Measurements from ENCODE around the gene FOSL1.
A peak's percentile ranks its signal among the peaks of the same experiment; 100 is the strongest.

DNA sequence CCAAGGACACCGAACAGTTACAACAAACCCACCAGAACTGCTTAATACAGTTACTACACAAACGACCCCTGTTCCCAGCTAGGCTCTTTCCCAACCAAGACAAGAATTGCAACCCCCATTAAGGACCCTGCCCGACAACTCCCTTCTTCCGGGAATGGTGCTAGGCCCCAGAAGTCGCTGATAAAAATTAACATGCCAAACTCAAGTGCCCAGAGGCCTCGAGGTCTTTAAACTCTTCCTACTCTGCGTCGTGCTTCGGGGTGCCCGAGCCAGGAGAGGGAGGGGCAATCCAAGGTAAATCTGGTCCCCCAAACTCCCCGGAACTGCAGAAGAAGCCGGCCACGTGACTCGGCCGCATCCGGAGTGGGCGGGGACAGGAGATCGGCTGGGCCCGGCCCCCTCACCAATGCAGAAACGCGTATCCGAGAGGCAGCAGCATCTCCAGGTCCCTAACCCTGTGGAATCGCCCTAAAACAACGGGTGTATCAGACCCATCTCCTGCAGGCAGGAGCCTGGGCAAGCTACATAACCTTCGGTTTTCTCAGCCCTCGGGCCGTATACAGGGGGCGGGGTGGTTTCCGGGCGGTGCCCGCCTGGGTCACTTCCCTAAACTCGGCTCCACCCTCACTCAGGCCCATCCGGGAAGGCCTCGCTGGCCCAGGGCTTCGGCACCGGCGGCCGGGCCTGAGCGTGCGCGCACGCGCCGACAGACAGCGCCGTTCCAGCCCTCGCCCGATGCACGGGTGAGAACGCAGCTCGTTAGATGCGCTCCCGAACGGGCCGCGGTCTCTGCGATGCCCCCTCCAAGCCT, 43.3 kb downstream of the FOSL1 start:
- TF ChIP-seq, protein P1, sequence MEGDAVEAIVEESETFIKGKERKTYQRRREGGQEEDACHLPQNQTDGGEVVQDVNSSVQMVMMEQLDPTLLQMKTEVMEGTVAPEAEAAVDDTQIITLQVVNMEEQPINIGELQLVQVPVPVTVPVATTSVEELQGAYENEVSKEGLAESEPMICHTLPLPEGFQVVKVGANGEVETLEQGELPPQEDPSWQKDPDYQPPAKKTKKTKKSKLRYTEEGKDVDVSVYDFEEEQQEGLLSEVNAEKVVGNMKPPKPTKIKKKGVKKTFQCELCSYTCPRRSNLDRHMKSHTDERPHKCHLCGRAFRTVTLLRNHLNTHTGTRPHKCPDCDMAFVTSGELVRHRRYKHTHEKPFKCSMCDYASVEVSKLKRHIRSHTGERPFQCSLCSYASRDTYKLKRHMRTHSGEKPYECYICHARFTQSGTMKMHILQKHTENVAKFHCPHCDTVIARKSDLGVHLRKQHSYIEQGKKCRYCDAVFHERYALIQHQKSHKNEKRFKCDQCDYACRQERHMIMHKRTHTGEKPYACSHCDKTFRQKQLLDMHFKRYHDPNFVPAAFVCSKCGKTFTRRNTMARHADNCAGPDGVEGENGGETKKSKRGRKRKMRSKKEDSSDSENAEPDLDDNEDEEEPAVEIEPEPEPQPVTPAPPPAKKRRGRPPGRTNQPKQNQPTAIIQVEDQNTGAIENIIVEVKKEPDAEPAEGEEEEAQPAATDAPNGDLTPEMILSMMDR (IDR thresholded peaks at IDR 0.05), result no peak
- TF ChIP-seq ZNF423 (CRISPR knock-in tag; IDR thresholded peaks at IDR 0.05) (no peak), GABPB1 (CRISPR knock-in tag; IDR thresholded peaks at IDR 0.05) (no peak), ZNF281 (CRISPR knock-in tag; IDR thresholded peaks at IDR 0.05) (no peak), SP1 (CRISPR knock-in tag; conservative IDR thresholded peaks at IDR 0.05) (0 out of 2 replicates have a peak, but pooled peaks have one; percentile 54), TP53 (CRISPR knock-in tag; IDR thresholded peaks at IDR 0.05) (no peak), ETV6 (CRISPR knock-in tag; IDR thresholded peaks at IDR 0.05) (no peak), FOXP1 (CRISPR knock-in tag; IDR thresholded peaks at IDR 0.05; ENCODE audit: borderline replicate concordance) (no peak; the same call in 1 of the 2 replicates), JUN (CRISPR knock-in tag; IDR thresholded peaks at IDR 0.05) (no peak), RELA (CRISPR knock-in tag; IDR thresholded peaks at IDR 0.05; ENCODE audit: borderline replicate concordance) (no peak)
- TF ChIP-seq, protein P2, sequence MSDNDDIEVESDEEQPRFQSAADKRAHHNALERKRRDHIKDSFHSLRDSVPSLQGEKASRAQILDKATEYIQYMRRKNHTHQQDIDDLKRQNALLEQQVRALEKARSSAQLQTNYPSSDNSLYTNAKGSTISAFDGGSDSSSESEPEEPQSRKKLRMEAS (CRISPR knock-in tag; IDR thresholded peaks at IDR 0.05), result peak; percentile 55; the same call in 1 of the 2 replicates
